Endothelial cell of umbilical vein (primary cell): ENCODE measurements around the gene CORO7. TPM values are rescaled to one million over a fixed set of nuclear protein-coding genes. Genes with fewer than 3 reads are reported as not detected.
A peak's percentile ranks its signal among the peaks of the same experiment; 100 is the strongest.

Experiments
- BruUV-seq: library from RNA; stranded (reverse); fragments of 400-500 nt; replicated peaks from 2 replicates; lab custom pipeline; 2021; lab: Mats Ljungman, UMichigan
- CTCF ChIA-PET: fragments of 300-600, 350-600 bp; sonication (Branson Sonifier 250); formaldehyde crosslinking; loops from one replicate; lab custom pipeline; 2021; ENCODE audit warnings: antibody characterized with exemption, inconsistent platforms; lab: Charles Lee
- POLR2A ChIA-PET: fragments of 300-600, 350-600 bp; sonication (Branson Sonifier 250); formaldehyde crosslinking; loops from one replicate; lab custom pipeline; 2021; ENCODE audit warnings: antibody characterized with exemption, inconsistent platforms; lab: Charles Lee
- DNase-seq: peaks from one replicate; pipeline ENCODE4 v3.0.0-alpha.2; 2011; ENCODE audit warnings: low read depth, low spot score
- FAIRE-seq: peaks from 2 replicates; lab custom pipeline; 2011; peaks lifted over from hg19 to GRCh38; lab: Jason Lieb, UNC
- H2AFZ ChIP-seq: 2 replicates; pipeline ENCODE4 v1.6.0; 2012; ENCODE audit warnings: low read depth, low read length, control low read depth, inconsistent platforms
- H3K27ac ChIP-seq: 2 replicates; pipeline ENCODE4 v1.5.1; 2011; ENCODE audit warnings: low read depth, mild to moderate bottlenecking, control low read depth, low read length, moderate library complexity; ENCODE audit not compliant: insufficient read depth
- H3K27me3 ChIP-seq, 2 experiments: 2 replicates each; pipeline versions ENCODE4 v1.6.0 to v1.6.1; 2011; ENCODE audit warnings: low read length in 2 of 2, mixed read lengths in 1 of 2; ENCODE audit not compliant: control insufficient read depth in 2 of 2, insufficient read depth in 2 of 2
- H3K36me3 ChIP-seq, 2 experiments: 2 replicates in 1 of 2; 3 replicates in 1 of 2; pipeline ENCODE4 v1.5.1; 2011; ENCODE audit warnings: low read length in 2 of 2, mild to moderate bottlenecking in 1 of 2, moderate library complexity in 1 of 2; ENCODE audit not compliant: control insufficient read depth in 2 of 2, insufficient read depth in 2 of 2; ENCODE audit errors: extremely low read depth in 1 of 2
- H3K4me1 ChIP-seq: 3 replicates; pipeline ENCODE4 v1.5.1; 2011; ENCODE audit warnings: mild to moderate bottlenecking, low read length; ENCODE audit not compliant: control insufficient read depth, insufficient read depth; ENCODE audit errors: extremely low read depth
- H3K4me2 ChIP-seq: 2 replicates; pipeline ENCODE4 v1.6.1; 2011; ENCODE audit warnings: low read length, control low read depth, mixed read lengths; ENCODE audit not compliant: insufficient read depth
- H3K4me3 ChIP-seq, 3 experiments: fragments of 200-600 bp in 1 of 3; sonication (generic), shearing (Covaris generic) in 1 of 3; replicated peaks in 1 of 3; 2 replicates each; pipeline ENCODE4 v1.5.1; 2011 to 2016; ENCODE audit warnings: control low read depth in 3 of 3, low read length in 3 of 3, mild to moderate bottlenecking in 2 of 3, inconsistent platforms in 1 of 3, low read depth in 1 of 3, moderate library complexity in 1 of 3; ENCODE audit not compliant: insufficient read depth in 1 of 3
- H3K79me2 ChIP-seq: 2 replicates; pipeline ENCODE4 v1.6.0; 2012; ENCODE audit warnings: low read length, inconsistent platforms; ENCODE audit not compliant: control insufficient read depth, insufficient read depth
- H3K9ac ChIP-seq: replicated peaks from 2 replicates; pipeline ENCODE3; 2011; ENCODE audit warnings: low read length, control low read depth; ENCODE audit not compliant: insufficient read depth; ENCODE audit errors: extremely low read depth
- H3K9me1 ChIP-seq: replicated peaks from 3 replicates; pipeline ENCODE4 v1.6.0; 2011; ENCODE audit warnings: mild to moderate bottlenecking, low read length; ENCODE audit not compliant: control insufficient read depth, insufficient read depth; ENCODE audit errors: extremely low read depth
- H3K9me3 ChIP-seq: replicated peaks from 2 replicates; pipeline ENCODE4 v1.5.1; 2012; ENCODE audit warnings: low read length, inconsistent platforms; ENCODE audit not compliant: control insufficient read depth, insufficient read depth
- H4K20me1 ChIP-seq: replicated peaks from 2 replicates; pipeline ENCODE3; 2011; ENCODE audit warnings: mild to moderate bottlenecking, low read length; ENCODE audit not compliant: control insufficient read depth, insufficient read depth; ENCODE audit errors: extremely low read depth
- EZH2 ChIP-seq: IDR thresholded peaks from 2 replicates; pipeline ENCODE4 v1.6.1; 2012; ENCODE audit warnings: borderline replicate concordance, low read depth, mild to moderate bottlenecking, moderate library complexity, low read length, inconsistent platforms; ENCODE audit not compliant: severe bottlenecking
- FOS ChIP-seq: IDR thresholded peaks from 2 replicates; pipeline ENCODE4 v1.6.1; 2011; ENCODE audit warnings: mild to moderate bottlenecking, low read length, moderate library complexity, borderline replicate concordance; ENCODE audit not compliant: insufficient read depth
- GATA2 ChIP-seq: IDR thresholded peaks from 2 replicates; pipeline ENCODE4 v1.7.0; 2011; ENCODE audit warnings: low read depth, mild to moderate bottlenecking, moderate library complexity, mixed read lengths, low read length; ENCODE audit not compliant: insufficient read length, insufficient read depth
- JUN ChIP-seq: IDR thresholded peaks from 2 replicates; pipeline ENCODE4 v1.6.1; 2011; ENCODE audit warnings: borderline replicate concordance, low read depth; ENCODE audit not compliant: insufficient read length, insufficient read depth
- MYC ChIP-seq: IDR thresholded peaks from one replicate; pipeline ENCODE4 v1.6.1; 2011; ENCODE audit warnings: mild to moderate bottlenecking, low read depth, low read length
- POLR2AphosphoS5 ChIP-seq: IDR thresholded peaks from 2 replicates; pipeline ENCODE4 v1.6.1; 2012; ENCODE audit warnings: low read depth, mild to moderate bottlenecking, control low read depth, low read length, moderate library complexity; ENCODE audit not compliant: insufficient read depth
- dilution Hi-C: fragments of 300-500 bp; cut with MboI; formaldehyde crosslinking; loops from one replicate; pipeline ENCODE4 v1.15.0; 2019; ENCODE audit warnings: low sequenced_read_pairs; ENCODE audit not compliant: extremely low pct_ligation_motif_present
- intact Hi-C: fragments of 100-400 bp; cut with micrococcal nuclease; formaldehyde crosslinking; loops from one replicate; pipeline ENCODE4 v1.10.0; 2022
- polyA plus RNA-seq, 4 experiments: library from polyadenylated mRNA; depleted of rRNA in 3 of 4; stranded (reverse) in 3 of 4; unstranded in 1 of 4; fragments of >200 nt; gene quantifications; 2 replicates each; pipeline versions ENCODE4 v1.2.1 to v1.2.3, GENCODE V29; 2011 to 2012; ENCODE audit warnings: missing spikeins in 1 of 4
- total RNA-seq: library from RNA; stranded (reverse); gene quantifications from 2 replicates; pipeline ENCODE4 v1.2.3, GENCODE V29; 2021
- TF ChIP-seq, protein P1 (sequence below): IDR thresholded peaks from 2 replicates; pipeline ENCODE4 v1.6.1; 2011; ENCODE audit not compliant: insufficient read depth, insufficient read length

CORO7 gene
- total and polyA plus RNA-seq, 2 donors (not counting 3 experiments of a cell fraction or from before 2014, with no cell fraction given): 42.5 to 72.3 TPM

DNA sequence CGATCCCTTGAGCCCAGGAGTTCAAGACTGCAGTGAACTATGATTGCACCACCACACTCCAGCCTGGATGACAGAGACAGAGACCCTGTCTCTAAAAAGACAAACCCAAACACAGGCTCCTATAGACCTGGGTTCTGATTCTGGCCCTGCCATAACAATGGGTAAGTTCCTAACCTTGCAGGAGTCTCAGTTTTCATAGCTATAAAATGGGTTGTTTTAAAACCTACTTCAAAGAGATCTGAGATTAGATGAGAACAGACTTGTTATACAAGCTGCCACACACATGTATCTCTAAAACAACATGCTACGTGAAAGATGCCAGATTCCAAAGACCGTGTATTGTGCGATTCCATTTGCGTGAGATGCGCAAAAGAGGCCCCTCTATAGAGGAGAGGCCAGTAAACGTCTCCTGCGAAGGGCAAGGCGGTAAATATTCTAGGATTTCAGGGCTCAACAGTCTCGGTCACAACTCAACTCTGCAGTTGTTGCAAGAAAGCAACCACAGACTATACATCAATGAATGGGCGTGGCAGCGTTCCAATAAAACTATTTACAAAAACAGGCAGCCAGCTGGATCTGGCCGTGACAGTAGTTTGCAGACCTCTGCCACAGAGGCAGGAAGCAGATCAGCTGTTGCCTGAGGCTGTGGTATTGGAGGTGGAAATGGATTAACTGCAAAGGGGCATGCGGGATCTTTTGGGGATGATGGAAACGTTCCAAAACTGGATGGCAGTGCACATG is 5.9 kb downstream of the CORO7 start:
- Histone ChIP-seq H3K4me3 (no peak overlapping the region), H3K27ac (no peak overlapping the region), H3K4me2 (no peak overlapping the region), H4K20me1 (no peaks in the 10 kb centered on the region), H3K4me1 (peaks cover 30% of the 10 kb centered on the region), H3K36me3 (peaks cover 6 to 16% of the 10 kb centered on the region in 2 experiments), H3K9me1 (no peaks in the 10 kb centered on the region), H3K9me3 (no peaks in the 10 kb centered on the region), H3K79me2 (peaks cover 39% of the 10 kb centered on the region), H2AFZ (no peak overlapping the region), H3K9ac (no peak overlapping the region), H3K27me3 (no peaks in the 10 kb centered on the region)
- BruUV-seq: no TSS peak
- intact Hi-C loops: no loop called here
- ChIA-PET POLR2A (no interaction called here), CTCF (interaction anchor here (0.9 to 2.2 kb wide), 3 partner anchors 8 to 175 kb away, joined by 3 to 10 read pairs (median 3); no protein-coding TSS in a partner anchor)
- DNase-seq (peak; percentile 67), FAIRE-seq (peak; percentile 74)
- TF ChIP-seq MYC: no peak
- no peak for TF ChIP-seq EZH2
- TF ChIP-seq FOS: no peak
- dilution Hi-C loops: no loop called here

DNA sequence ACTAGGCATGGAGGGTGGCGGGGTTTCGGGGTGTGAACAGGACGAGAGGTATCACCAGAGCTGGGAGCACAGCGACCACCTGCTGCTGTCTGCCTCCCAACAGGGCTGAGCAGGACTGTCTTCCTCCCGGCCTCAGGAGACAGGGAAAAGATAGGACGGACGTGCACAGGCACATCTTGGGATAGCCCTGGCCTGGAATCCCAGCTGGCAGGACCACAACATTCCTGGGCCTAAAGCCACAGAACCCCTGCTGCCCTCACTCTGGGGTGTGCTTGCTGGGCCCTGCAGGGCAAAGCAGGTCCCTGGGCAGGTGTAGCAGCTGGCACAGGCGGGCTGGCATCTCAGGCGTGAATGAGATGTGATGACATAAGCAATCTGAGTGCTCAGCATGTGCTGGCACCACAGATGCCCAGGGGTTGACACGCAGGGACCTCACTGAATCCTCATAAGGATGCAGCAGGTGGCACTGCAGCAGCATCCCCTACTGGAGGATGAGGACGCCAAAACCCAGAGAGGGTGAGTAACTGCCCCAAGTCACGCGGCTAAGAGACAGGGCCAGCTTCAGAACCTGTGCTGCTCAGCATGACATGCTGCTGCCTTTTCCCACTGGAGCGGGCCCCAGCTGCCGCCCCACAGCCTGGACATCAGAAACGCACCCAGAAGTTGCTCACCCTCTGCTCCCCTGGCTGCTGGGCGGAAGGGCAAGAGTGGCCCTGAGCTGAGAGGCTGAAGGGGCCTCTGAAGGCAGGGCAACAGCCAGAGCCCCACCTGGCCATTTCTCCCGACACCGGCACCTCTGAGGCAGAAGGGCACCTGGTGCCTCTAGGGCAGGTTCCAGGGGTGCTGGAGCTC is 7.1 kb downstream of the CORO7 start:
- CTCF ChIA-PET: interaction anchor here (0.9 to 1.6 kb wide), 3 partner anchors 26 to 99 kb away, joined by 3 read pairs; no protein-coding TSS in a partner anchor
- POLR2A ChIA-PET: no interaction called here
- TF ChIP-seq MYC: no peak
- no peak for TF ChIP-seq POLR2AphosphoS5
- TF ChIP-seq JUN: no peak
- no peak for TF ChIP-seq GATA2
- TF ChIP-seq EZH2: no peak
- no peak for TF ChIP-seq FOS
- TF ChIP-seq, protein P1, sequence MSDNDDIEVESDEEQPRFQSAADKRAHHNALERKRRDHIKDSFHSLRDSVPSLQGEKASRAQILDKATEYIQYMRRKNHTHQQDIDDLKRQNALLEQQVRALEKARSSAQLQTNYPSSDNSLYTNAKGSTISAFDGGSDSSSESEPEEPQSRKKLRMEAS: no peak
- intact Hi-C loops (no loop called here), dilution Hi-C loops (no loop called here)
- peaks cover 27% of the 10 kb centered on the region for H3K79me2 ChIP-seq
- BruUV-seq: no TSS peak
- no peak overlapping the region for H3K27ac ChIP-seq
- peaks cover 6 to 19% of the 10 kb centered on the region in 2 experiments for H3K36me3 ChIP-seq
- no peak overlapping the region for H3K4me3 ChIP-seq
- no peak for FAIRE-seq
- H3K27me3 ChIP-seq: no peaks in the 10 kb centered on the region
- H2AFZ ChIP-seq: no peak overlapping the region
- no peak overlapping the region for H3K9ac ChIP-seq
- H4K20me1 ChIP-seq: no peaks in the 10 kb centered on the region
- DNase-seq: no peak
- H3K4me1 ChIP-seq: peaks cover 23% of the 10 kb centered on the region
- no peaks in the 10 kb centered on the region for H3K9me1 ChIP-seq
- H3K9me3 ChIP-seq: no peaks in the 10 kb centered on the region
- no peak overlapping the region for H3K4me2 ChIP-seq
